ENCODE data around the gene OPCML.

DNA sequence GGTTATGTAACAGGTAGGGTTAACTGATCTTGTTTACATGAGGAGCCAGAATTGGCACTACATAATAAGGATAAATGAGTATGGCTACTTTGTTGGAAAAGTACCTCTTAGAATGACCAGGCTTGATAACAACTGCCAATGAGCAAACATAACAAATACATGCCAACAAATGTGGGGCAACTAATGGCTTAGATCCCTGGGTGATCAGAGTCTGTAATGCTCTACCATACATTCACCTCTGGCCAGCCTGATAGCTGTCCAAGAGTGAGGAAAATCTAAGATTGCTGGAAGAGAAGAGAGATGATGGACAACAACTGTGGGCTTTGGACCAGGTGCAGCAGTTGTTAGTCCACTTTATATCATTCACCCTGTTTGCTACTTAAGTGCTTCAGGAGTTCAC lies 1136.9 kb downstream of the OPCML start:
- no peak for TF ChIP-seq FIP1L1 (IDR thresholded peaks at IDR 0.05; ENCODE audit: borderline replicate concordance, insufficient read depth, low read depth, low read length)
- no peak for TF ChIP-seq KDM4B (CRISPR knock-in tag; IDR thresholded peaks at IDR 0.05)
- TF ChIP-seq, protein P1, sequence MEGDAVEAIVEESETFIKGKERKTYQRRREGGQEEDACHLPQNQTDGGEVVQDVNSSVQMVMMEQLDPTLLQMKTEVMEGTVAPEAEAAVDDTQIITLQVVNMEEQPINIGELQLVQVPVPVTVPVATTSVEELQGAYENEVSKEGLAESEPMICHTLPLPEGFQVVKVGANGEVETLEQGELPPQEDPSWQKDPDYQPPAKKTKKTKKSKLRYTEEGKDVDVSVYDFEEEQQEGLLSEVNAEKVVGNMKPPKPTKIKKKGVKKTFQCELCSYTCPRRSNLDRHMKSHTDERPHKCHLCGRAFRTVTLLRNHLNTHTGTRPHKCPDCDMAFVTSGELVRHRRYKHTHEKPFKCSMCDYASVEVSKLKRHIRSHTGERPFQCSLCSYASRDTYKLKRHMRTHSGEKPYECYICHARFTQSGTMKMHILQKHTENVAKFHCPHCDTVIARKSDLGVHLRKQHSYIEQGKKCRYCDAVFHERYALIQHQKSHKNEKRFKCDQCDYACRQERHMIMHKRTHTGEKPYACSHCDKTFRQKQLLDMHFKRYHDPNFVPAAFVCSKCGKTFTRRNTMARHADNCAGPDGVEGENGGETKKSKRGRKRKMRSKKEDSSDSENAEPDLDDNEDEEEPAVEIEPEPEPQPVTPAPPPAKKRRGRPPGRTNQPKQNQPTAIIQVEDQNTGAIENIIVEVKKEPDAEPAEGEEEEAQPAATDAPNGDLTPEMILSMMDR (CRISPR knock-in tag; IDR thresholded peaks at IDR 0.05), result no peak
- TF ChIP-seq, protein P2, sequence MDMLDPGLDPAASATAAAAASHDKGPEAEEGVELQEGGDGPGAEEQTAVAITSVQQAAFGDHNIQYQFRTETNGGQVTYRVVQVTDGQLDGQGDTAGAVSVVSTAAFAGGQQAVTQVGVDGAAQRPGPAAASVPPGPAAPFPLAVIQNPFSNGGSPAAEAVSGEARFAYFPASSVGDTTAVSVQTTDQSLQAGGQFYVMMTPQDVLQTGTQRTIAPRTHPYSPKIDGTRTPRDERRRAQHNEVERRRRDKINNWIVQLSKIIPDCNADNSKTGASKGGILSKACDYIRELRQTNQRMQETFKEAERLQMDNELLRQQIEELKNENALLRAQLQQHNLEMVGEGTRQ (IDR thresholded peaks at IDR 0.05; ENCODE audit: low read depth, low read length), result no peak
- TF ChIP-seq, protein P2 (CRISPR knock-in tag; IDR thresholded peaks at IDR 0.05; ENCODE audit: borderline replicate concordance), result no peak
- TF ChIP-seq POLR2AphosphoS2 (IDR thresholded peaks at IDR 0.05; ENCODE audit: low read depth, low read length), result no peak
- TF ChIP-seq HMGA1 (CRISPR knock-in tag; conservative IDR thresholded peaks at IDR 0.05), result no peak
- no peak for TF ChIP-seq HCFC1 (IDR thresholded peaks at IDR 0.05; ENCODE audit: low read depth, low read length)
- no peak for TF ChIP-seq CREB1 (IDR thresholded peaks at IDR 0.05)
- TF ChIP-seq CREB1 (CRISPR knock-in tag; IDR thresholded peaks at IDR 0.05), result no peak
- no peak for TF ChIP-seq SMC3 (IDR thresholded peaks at IDR 0.05; ENCODE audit: low read length)
- no peak for TF ChIP-seq TAF1 (CRISPR knock-in tag; IDR thresholded peaks at IDR 0.05)
- no peak for TF ChIP-seq SP1 (IDR thresholded peaks at IDR 0.05)
- no peak for TF ChIP-seq SP1 (CRISPR knock-in tag; IDR thresholded peaks at IDR 0.05)
- TF ChIP-seq POLR2AphosphoS5 (IDR thresholded peaks at IDR 0.05; ENCODE audit: low read depth, low read length), result no peak
- no peak for TF ChIP-seq PHF8 (CRISPR knock-in tag; IDR thresholded peaks at IDR 0.05)
- TF ChIP-seq, protein P3, sequence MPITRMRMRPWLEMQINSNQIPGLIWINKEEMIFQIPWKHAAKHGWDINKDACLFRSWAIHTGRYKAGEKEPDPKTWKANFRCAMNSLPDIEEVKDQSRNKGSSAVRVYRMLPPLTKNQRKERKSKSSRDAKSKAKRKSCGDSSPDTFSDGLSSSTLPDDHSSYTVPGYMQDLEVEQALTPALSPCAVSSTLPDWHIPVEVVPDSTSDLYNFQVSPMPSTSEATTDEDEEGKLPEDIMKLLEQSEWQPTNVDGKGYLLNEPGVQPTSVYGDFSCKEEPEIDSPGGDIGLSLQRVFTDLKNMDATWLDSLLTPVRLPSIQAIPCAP (CRISPR knock-in tag; IDR thresholded peaks at IDR 0.05; ENCODE audit: low read depth), result no peak

All from HepG2 (cell line).